ENCODE measurements around the gene RAB3IL1. TPM values are rescaled to one million over a fixed set of nuclear protein-coding genes. Genes with fewer than 3 reads are reported as not detected.

RAB3IL1 gene
- total and polyA plus RNA-seq, 9 of the 15 experiments (the other 6 are each of a cell fraction or from before 2014, with no cell fraction given), result 0.15 to 42.6 (median 15.5) TPM

DNA sequence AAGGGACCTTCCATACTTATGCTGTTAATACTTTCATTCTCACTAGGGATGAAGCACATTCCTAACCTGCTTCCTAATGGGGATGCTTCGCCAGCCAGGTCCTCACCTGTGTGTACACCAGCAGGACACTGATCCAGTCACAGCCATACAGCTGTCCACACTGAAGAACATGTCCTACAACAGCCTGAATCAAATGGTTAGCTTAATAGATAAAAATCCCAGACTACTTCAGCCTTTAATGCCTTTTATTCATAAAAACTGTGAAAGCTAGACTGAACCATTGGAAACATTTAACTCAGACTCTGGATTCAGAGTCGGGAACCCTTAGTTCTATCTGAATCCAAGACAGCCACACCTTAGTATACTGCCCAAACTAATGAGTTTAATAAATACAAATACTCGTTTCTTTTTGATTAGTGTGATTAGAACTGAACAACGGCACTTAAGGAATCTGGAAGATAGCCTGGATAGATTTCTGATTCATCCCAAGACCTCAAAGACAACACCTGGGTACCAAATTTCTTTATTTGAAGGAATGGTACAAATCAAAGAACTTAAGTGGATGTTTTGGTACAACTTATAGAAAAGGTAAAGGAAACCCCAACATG is 46.8 kb upstream of the RAB3IL1 start (continued):
- TF ChIP-seq, protein P1, sequence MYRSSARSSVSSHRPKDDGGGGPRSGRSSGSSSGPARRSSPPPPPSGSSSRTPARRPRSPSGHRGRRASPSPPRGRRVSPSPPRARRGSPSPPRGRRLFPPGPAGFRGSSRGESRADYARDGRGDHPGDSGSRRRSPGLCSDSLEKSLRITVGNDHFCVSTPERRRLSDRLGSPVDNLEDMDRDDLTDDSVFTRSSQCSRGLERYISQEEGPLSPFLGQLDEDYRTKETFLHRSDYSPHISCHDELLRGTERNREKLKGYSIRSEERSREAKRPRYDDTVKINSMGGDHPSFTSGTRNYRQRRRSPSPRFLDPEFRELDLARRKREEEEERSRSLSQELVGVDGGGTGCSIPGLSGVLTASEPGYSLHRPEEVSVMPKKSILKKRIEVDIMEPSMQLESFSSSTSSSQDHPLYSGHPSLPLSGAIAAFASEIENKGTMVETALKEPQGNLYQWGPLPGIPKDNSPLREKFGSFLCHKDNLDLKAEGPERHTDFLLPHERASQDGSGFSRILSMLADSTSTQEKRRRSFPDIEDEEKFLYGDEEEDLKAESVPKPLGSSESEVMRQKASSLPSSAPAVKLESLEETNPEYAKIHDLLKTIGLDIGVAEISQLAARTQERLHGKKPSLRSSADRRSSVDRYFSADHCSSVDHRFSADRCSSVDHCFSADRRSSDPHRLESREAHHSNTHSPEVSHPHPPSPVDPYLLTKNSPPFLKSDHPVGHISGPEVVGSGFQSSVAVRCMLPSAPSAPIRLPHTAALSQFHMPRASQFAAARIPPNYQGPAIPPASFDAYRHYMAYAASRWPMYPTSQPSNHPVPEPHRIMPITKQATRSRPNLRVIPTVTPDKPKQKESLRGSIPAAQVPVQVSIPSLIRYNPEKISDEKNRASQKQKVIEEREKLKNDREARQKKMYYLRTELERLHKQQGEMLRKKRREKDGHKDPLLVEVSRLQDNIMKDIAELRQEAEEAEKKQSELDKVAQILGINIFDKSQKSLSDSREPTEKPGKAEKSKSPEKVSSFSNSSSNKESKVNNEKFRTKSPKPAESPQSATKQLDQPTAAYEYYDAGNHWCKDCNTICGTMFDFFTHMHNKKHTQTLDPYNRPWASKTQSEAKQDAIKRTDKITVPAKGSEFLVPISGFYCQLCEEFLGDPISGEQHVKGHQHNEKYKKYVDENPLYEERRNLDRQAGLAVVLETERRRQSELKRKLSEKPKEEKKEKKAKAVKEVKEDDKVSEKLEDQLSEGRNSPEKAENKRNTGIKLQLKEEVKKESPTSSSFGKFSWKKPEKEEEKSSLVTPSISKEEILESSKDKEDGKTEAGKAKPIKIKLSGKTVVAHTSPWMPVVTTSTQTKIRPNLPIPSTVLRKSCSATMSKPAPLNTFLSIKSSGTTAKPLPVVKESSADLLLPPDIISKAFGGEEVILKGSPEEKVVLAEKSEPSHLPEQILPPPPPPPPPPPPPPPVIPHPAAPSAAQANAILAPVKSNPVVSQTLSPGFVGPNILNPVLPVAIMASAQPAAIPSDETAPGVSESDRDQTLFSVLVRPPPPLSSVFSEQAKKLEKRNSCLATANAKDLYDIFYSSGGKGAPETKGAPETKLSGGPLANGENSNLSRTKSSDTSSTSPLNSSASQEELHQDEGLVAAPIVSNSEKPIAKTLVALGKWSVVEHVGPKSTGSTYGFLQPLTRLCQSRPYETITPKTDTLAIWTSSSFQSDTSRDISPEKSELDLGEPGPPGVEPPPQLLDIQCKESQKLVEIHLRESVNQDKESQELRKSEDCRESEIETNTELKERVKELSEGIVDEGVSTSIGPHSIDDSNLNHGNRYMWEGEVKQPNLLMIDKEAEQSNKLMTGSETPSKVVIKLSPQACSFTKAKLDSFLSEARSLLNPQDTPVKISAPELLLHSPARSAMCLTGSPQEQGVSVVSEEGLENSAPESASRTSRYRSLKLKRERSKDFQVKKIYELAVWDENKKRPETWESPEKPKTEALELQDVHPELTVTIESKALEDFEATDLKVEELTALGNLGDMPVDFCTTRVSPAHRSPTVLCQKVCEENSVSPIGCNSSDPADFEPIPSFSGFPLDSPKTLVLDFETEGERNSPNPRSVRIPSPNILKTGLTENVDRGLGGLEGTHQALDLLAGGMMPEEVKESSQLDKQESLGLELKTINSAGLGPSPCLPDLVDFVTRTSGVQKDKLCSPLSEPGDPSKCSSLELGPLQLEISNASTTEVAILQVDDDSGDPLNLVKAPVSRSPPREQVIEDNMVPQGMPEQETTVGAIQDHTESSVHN (IDR thresholded peaks at IDR 0.05; ENCODE audit: borderline replicate concordance in 1 of 2, low read depth in 1 of 2), result no peak
- TF ChIP-seq ZNF778 (CRISPR knock-in tag; IDR thresholded peaks at IDR 0.05) (no peak), ZNF507 (tag; conservative IDR thresholded peaks at IDR 0.05) (no peak), MXI1 (IDR thresholded peaks at IDR 0.05; ENCODE audit: low read depth, low read length) (no peak), ZNF561 (CRISPR knock-in tag; conservative IDR thresholded peaks at IDR 0.05) (no peak; the same call in 1 of the 2 replicates), ZNF830 (CRISPR knock-in tag; IDR thresholded peaks at IDR 0.05) (0 out of 2 replicates have a peak, but pooled peaks have one; percentile 3), YBX1 (IDR thresholded peaks at IDR 0.05) (no peak)
- TF ChIP-seq, protein P2, sequence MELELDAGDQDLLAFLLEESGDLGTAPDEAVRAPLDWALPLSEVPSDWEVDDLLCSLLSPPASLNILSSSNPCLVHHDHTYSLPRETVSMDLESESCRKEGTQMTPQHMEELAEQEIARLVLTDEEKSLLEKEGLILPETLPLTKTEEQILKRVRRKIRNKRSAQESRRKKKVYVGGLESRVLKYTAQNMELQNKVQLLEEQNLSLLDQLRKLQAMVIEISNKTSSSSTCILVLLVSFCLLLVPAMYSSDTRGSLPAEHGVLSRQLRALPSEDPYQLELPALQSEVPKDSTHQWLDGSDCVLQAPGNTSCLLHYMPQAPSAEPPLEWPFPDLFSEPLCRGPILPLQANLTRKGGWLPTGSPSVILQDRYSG (tag; conservative IDR thresholded peaks at IDR 0.05; ENCODE audit: low read depth), result no peak
- TF ChIP-seq, protein P3, sequence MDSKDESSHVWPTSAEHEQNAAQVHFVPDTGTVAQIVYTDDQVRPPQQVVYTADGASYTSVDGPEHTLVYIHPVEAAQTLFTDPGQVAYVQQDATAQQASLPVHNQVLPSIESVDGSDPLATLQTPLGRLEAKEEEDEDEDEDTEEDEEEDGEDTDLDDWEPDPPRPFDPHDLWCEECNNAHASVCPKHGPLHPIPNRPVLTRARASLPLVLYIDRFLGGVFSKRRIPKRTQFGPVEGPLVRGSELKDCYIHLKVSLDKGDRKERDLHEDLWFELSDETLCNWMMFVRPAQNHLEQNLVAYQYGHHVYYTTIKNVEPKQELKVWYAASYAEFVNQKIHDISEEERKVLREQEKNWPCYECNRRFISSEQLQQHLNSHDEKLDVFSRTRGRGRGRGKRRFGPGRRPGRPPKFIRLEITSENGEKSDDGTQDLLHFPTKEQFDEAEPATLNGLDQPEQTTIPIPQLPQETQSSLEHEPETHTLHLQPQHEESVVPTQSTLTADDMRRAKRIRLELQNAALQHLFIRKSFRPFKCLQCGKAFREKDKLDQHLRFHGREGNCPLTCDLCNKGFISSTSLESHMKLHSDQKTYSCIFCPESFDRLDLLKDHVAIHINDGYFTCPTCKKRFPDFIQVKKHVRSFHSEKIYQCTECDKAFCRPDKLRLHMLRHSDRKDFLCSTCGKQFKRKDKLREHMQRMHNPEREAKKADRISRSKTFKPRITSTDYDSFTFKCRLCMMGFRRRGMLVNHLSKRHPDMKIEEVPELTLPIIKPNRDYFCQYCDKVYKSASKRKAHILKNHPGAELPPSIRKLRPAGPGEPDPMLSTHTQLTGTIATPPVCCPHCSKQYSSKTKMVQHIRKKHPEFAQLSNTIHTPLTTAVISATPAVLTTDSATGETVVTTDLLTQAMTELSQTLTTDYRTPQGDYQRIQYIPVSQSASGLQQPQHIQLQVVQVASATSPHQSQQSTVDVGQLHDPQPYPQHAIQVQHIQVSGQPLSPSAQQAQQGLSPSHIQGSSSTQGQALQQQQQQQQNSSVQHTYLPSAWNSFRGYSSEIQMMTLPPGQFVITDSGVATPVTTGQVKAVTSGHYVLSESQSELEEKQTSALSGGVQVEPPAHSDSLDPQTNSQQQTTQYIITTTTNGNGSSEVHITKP (IDR thresholded peaks at IDR 0.05; ENCODE audit: partially characterized antibody), result no peak
- TF ChIP-seq, protein P4, sequence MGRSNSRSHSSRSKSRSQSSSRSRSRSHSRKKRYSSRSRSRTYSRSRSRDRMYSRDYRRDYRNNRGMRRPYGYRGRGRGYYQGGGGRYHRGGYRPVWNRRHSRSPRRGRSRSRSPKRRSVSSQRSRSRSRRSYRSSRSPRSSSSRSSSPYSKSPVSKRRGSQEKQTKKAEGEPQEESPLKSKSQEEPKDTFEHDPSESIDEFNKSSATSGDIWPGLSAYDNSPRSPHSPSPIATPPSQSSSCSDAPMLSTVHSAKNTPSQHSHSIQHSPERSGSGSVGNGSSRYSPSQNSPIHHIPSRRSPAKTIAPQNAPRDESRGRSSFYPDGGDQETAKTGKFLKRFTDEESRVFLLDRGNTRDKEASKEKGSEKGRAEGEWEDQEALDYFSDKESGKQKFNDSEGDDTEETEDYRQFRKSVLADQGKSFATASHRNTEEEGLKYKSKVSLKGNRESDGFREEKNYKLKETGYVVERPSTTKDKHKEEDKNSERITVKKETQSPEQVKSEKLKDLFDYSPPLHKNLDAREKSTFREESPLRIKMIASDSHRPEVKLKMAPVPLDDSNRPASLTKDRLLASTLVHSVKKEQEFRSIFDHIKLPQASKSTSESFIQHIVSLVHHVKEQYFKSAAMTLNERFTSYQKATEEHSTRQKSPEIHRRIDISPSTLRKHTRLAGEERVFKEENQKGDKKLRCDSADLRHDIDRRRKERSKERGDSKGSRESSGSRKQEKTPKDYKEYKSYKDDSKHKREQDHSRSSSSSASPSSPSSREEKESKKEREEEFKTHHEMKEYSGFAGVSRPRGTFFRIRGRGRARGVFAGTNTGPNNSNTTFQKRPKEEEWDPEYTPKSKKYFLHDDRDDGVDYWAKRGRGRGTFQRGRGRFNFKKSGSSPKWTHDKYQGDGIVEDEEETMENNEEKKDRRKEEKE (IDR thresholded peaks at IDR 0.05; ENCODE audit: borderline replicate concordance in 1 of 2, control insufficient read depth in 1 of 2, low read depth in 2 of 2, low read length in 1 of 2), result peak; percentile 21 to 47; a peak in 2 of 4 replicates

Measured in K562 (cell line).